Erythroblast (primary cell): ENCODE measurements around the gene LIN37.
"Not testable (repeated sequence)": the region's sequence is repeated elsewhere in the genome, so short reads cannot be mapped to it uniquely, and the experiment has no call there.

ENCODE experiments used
- DNase-seq, 2 experiments: peaks; one replicate each; lab custom pipeline; 2025; lab: John Stamatoyannopoulos, UW
- GATA1 ChIP-seq: IDR thresholded peaks from 2 replicates; pipeline ENCODE4 v1.6.1; 2011; ENCODE audit warnings: low read depth, mild to moderate bottlenecking, control low read depth, low read length, moderate library complexity
- POLR2A ChIP-seq: IDR thresholded peaks from 2 replicates; pipeline ENCODE4 v1.6.1; 2011; ENCODE audit warnings: mild to moderate bottlenecking, low read length

The LIN37 gene

DNA sequence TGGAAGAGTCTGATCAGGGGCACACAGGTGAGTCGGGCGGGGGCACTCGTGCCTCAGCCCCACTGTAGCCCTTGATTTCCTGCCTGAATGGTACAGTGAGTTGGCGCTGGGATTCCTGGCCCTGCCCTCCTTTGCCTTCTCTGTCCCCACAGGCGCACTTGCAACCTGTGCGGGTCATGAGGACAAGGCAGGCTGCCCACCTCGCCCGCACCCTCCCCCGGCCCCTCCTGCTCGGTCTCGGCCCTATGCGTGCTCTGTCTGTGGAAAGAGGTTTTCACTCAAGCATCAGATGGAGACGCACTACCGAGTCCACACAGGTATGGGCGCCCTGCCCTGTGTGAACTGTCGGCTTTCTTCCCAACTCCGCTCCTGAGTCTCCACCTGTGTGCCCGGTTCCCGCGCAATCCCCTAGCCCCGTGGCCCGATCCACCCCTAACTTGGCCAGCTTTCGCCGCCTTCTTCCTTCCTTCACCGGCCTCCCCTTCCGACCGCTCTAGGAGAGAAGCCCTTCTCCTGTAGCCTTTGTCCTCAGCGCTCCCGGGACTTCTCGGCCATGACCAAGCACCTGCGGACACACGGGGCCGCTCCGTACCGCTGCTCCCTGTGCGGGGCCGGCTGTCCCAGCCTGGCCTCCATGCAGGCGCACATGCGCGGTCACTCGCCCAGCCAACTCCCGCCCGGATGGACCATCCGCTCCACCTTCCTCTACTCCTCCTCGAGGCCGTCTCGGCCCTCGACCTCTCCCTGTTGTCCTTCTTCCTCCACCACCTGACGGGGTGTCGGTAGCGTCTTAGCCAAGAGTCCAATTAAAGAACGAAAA, 32.2 kb upstream of the LIN37 start:
- TF ChIP-seq POLR2A (no peak), GATA1 (no peak)
- no peak for DNase-seq

DNA sequence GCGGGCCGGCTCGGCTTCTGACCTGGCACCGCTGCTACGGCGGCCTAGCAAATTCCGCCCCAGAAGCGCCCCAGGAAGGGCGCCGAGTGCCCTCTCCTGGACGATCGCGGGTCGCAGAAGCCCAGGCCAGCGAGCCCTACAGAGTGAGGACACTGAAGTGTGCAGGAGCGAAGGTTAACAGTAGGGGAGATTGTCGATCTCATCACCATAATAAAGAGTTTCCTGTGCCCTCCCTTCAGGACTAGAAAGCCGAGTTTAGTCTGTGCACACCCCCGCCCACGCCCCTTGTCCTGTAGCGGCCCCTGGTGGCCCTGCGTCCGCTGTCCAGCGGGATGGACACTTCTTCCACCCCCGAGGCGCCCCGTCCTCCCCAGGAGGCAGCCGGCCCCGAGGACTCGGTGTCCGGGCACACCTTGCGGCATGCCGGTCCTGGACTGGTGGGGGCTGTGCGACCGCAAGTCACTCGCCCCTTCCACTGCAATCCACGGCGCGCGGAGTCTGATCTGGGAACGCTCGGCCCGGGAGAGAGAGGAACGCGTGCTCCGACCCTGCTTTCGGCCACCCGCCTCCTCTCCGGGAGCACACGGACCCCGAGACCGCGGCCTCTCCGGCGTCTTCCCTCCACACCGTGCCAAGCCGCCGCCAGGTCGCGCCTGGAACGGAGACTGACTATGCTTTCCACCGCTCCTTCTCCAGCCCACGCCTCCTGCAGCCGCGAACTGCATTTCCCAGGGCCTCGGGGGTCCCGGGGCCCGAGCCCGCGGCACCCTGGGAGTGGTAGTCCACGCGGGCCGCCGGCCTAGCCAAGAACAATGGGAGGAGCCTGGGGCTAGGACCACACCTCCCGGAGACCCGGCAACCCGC, 31.3 kb upstream of the LIN37 start:
- peak; percentile 89 to 97 for DNase-seq
- TF ChIP-seq POLR2A (no peak), GATA1 (no peak)

DNA sequence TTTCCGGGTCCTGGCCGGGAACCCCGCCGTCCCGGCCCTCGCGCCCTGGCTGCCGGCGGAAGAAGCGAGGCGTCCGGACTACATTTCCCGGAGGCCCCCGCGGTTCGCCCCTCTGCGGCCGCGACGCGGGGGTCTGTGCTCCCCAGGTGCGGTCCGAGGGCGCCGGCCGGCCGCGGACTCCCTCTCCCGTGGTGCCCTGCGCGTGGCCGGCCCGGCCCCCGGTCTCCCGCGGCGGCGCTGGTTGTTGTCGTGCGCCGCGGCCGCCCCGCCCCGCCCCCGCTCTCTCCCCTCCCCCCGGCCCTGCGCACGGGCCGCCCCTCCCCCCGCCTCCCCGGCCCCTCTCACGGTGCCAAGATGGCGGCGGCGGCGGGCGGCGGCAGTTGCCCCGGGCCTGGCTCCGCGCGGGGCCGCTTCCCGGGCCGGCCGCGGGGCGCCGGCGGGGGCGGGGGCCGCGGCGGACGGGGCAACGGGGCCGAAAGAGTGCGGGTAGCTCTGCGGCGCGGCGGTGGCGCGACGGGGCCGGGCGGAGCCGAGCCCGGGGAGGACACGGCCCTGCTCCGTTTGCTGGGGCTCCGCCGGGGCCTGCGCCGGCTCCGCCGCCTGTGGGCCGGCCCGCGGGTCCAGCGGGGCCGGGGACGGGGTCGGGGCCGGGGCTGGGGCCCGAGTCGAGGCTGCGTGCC, 30.6 kb upstream of the LIN37 start, which contains the start of gene KMT2B:
TSS of gene KMT2B (plus strand) at position 339 of the 680 bp plus-strand sequence. CDS start at position 355, 16 bp downstream.
- TF ChIP-seq GATA1 (no peak), POLR2A (no peak)
- DNase-seq: peak; percentile 94 to 97

DNA sequence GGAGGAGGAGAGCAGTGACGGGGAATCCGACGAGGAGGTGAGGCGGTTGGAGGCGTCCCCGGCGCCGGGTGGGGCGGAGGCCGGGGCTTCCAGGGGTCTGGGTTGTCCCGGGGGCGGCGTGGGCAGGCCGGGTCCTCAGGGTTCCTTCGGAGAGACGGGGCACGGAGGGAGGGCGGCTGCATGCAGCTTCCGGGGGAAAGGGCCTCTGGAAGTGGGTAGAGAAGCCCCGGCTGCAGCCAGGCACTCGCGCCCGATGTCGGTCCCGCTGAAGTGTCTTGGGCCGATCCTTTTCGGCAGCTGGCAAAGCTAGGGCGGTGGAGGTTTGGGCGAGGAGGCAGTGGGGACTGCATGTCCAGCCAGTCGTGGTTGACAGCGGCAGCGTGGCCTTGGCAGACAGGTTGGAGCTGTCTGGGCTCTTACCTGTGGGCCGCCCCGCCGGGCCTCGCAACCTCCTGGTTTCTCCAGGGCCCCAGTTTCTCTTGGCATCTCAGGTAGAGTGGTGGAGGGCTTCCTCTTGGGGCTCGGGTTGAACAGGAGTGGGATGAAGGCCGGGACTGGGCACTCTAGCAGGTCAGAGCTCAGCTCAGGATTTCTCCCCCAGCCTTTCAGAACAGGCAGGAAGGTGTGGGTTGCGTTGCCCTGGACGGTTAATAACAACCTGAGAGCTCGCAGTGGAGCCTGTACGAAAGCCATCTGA, 29.9 kb upstream of the LIN37 start:
- peak; percentile 60 to 67 for DNase-seq
- TF ChIP-seq POLR2A (no peak), GATA1 (no peak)

DNA sequence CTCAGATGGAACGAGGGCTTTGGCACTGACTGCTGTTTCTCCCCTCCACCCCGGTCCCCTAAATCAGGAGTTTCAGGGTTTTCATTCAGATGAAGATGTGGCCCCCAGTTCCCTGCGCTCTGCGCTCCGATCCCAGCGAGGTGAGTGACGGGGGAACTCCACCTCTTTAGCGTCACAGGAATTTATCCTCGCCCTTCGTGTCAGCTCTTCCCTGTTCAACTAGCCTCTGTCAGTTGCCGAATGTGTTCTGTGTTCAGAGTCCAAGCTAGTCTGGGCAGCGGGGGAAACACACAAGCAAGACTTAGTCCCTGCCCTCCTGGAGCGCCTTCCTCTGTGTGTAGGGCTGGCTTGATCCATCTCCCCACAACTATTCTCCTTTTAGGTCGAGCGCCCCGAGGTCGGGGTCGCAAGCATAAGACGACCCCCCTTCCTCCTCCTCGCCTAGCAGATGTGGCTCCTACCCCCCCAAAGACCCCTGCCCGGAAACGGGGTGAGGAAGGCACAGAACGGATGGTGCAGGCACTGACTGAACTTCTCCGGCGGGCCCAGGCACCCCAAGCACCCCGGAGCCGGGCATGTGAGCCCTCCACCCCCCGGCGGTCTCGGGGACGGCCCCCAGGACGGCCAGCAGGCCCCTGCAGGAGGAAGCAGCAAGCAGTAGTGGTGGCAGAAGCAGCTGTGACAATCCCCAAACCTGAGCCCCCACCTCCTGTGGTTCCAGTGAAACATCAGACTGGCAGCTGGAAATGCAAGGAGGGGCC, 28.8 kb upstream of the LIN37 start:
- DNase-seq: no peak
- TF ChIP-seq GATA1: no peak
- TF ChIP-seq POLR2A: no peak

DNA sequence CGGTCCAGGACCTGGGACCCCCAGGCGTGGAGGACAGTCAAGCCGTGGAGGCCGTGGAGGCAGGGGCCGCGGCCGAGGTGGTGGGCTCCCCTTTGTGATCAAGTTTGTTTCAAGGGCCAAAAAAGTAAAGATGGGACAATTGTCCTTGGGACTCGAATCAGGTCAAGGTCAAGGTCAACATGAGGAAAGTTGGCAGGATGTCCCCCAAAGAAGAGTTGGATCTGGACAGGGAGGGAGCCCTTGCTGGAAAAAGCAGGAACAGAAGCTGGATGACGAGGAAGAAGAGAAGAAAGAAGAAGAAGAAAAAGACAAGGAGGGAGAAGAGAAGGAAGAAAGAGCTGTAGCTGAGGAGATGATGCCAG, 28.2 kb upstream of the LIN37 start:
- DNase-seq: no peak
- no peak for TF ChIP-seq POLR2A
- TF ChIP-seq GATA1: no peak

DNA sequence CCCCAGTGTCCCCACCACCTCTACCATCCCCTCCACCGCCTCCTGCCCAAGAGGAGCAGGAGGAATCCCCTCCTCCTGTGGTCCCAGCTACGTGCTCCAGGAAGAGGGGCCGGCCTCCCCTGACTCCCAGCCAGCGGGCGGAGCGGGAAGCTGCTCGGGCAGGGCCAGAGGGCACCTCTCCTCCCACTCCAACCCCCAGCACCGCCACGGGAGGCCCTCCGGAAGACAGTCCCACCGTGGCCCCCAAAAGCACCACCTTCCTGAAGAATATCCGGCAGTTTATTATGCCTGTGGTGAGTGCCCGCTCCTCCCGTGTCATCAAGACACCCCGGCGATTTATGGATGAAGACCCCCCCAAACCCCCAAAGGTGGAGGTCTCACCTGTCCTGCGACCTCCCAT, 27.7 kb upstream of the LIN37 start:
- TF ChIP-seq POLR2A: no peak
- TF ChIP-seq GATA1: no peak
- DNase-seq: no peak

DNA sequence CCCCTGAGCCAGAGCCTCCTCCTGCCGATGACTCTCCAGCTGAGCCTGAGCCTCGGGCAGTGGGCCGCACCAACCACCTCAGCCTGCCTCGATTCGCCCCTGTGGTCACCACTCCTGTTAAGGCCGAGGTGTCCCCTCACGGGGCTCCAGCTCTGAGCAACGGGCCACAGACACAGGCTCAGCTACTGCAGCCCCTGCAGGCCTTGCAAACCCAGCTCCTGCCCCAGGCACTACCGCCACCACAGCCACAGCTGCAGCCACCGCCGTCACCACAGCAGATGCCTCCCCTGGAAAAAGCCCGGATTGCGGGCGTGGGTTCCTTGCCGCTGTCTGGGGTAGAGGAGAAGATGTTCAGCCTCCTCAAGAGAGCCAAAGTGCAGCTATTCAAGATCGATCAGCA, 27.0 kb upstream of the LIN37 start:
- TF ChIP-seq GATA1 (no peak), POLR2A (no peak)
- DNase-seq: no peak

DNA sequence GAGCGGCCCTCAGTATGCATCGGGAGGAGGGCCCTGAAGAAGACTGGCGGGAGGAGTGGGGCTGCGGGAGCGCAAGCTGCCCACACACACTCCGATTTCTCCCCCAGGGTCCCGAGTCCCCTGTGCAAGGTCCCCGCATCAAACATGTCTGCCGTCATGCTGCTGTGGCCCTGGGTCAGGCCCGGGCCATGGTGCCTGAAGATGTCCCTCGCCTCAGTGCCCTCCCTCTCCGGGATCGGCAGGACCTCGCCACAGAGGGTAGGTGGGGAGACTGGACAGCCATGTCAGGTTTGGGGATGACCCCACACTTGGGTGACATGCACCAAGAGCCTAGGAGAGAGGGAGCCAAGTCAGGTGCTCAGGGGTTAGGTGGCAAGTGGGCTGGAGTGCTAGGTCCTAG, 25.9 kb upstream of the LIN37 start:
- TF ChIP-seq GATA1 (no peak), POLR2A (no peak)
- DNase-seq: no peak

DNA sequence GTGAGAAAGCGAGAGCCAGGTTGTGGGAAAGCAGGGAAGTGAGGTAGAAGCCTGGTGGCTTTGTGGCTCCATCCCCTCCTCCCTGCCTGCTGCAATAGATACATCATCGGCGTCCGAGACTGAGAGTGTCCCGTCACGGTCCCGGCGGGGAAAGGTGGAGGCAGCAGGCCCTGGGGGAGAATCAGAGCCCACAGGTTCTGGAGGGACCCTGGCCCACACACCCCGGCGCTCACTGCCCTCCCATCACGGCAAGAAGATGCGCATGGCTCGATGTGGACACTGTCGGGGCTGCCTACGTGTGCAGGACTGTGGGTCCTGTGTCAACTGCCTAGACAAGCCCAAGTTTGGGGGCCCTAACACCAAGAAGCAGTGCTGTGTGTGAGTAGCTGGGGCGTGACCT, 25.5 kb upstream of the LIN37 start:
- no peak for DNase-seq
- no peak for TF ChIP-seq GATA1
- TF ChIP-seq POLR2A: no peak

DNA sequence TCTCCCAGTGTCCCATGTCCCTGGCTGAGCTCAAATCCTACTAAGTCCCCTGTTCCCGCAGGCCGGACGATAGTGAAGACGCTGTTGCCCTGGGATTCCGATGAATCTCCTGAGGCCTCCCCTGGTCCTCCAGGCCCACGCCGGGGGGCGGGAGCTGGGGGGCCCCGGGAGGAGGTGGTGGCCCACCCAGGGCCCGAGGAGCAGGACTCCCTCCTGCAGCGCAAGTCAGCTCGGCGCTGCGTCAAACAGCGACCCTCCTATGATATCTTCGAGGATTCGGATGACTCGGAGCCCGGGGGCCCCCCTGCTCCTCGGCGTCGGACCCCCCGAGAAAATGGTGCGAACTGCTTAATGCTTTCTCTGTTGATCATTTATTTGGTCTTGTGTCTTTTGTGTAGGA, 24.7 kb upstream of the LIN37 start:
- DNase-seq: no peak
- no peak for TF ChIP-seq GATA1
- TF ChIP-seq POLR2A: no peak

DNA sequence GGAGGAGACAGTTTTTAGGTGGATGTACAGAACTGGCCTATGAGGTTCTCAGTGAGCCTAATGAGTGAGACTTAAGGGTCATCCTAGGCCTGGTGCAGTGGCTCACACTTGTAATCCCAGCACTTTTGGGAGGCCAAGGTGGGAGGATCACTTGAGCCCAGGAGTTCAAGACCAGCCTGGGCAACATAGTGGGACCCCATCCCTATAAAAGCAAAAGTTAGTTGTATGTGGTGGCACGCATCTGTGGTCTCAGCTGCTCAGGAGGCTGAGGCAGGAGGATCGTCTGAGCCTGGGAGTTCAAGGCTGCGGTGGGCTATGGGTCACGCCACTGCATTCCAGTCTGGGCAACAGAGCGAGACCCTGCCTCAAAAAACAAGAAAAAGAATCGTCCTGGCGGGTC, 24.2 kb upstream of the LIN37 start:
- not testable (repeated sequence) for DNase-seq

DNA sequence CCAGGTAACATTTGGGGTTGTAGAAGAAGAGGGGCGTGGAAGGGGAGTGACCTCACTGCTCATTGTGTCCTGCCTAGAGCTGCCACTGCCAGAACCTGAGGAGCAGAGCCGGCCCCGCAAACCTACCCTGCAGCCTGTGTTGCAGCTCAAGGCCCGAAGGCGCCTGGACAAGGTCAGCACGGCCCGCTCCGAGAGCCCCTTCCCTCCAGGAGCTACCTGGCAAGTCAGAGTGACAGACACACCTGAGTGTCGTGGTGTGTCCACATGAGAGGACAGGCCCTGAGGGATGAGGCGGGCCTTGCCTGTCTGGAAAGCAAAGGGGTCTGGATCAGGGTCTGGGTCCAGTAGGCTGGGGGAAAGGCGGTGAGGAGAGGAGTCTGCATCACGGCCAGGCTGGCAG, 23.8 kb upstream of the LIN37 start:
- TF ChIP-seq POLR2A (no peak), GATA1 (no peak)
- DNase-seq: no peak
